ENCODE data around the gene SLC35F1. TPM values are rescaled to one million over a fixed set of nuclear protein-coding genes. Genes with fewer than 3 reads are reported as not detected.

SLC35F1 gene
- total and polyA plus RNA-seq, 8 donors = 0.18 to 4.0 (median 3.4) TPM

DNA sequence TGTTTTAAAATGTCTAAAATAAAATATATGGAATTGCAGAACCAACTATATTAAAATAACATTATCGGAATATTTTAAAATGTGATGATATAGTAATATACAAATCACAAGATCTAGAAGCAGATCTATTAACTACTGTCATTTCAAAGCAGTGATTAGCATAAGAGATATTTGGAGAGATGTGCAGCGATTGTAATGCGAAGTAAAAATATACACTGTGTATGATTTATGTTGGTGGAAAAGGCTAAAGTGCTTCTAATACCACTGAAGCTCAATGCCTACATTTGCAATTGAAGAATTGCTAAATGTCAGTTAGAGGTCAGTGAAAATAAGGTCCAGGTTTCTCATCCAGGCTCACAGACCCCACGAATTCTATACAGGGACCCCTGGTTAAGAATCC is 392.4 kb downstream of the SLC35F1 start:
- DNase-seq = no peak
- Histone ChIP-seq H3K36me3 (no peaks in the 10 kb centered on the region), H3K27ac (no peak overlapping the region), H3K4me3 (no peak overlapping the region), H3K27me3 (no peaks in the 10 kb centered on the region), H3K4me1 (no peaks in the 10 kb centered on the region), H3K9me3 (no peaks in the 10 kb centered on the region)
- TF ChIP-seq CTCF (IDR thresholded peaks at IDR 0.05) = no peak
- intact Hi-C loops (cut with DNase I) = no loop called here
- no peak for ATAC-seq

DNA sequence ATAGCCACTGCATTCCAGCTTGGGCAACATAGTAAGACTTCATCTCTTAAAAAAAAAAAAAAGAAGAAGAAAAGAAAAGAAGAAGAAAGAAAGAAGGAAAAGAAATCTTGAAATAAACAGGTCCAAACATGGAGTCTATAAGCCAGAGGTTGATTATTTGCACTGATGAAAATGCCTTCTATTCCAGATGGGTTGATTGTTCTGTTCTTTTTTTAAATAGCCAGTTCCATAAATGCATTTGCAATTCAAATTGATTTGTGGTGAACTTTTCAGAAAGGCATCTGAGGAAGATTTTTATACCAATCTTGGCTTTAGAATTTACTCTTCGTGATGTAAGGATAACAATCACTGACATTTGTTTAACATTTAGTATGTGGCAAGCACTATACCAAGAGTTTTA is 397.3 kb downstream of the SLC35F1 start:
- H3K4me3 ChIP-seq = no peak overlapping the region
- H3K27me3 ChIP-seq = no peaks in the 10 kb centered on the region
- H3K36me3 ChIP-seq = no peaks in the 10 kb centered on the region
- intact Hi-C loops (cut with DNase I) = no loop called here
- TF ChIP-seq CTCF (IDR thresholded peaks at IDR 0.05) = no peak
- no peak for ATAC-seq
- no peaks in the 10 kb centered on the region for H3K4me1 ChIP-seq
- no peak overlapping the region for H3K27ac ChIP-seq
- DNase-seq = no peak
- H3K9me3 ChIP-seq = no peaks in the 10 kb centered on the region

GRCh38 chr6:118305081-118305480 is 398.0 kb downstream of the SLC35F1 start:
- Histone ChIP-seq H3K9me3 (no peaks in the 10 kb centered on the region), H3K4me1 (no peaks in the 10 kb centered on the region), H3K27me3 (no peaks in the 10 kb centered on the region), H3K4me3 (no peak overlapping the region), H3K27ac (no peak overlapping the region), H3K36me3 (no peaks in the 10 kb centered on the region)
- intact Hi-C loops (cut with DNase I) = no loop called here
- no peak for ATAC-seq
- TF ChIP-seq CTCF (IDR thresholded peaks at IDR 0.05) = no peak
- DNase-seq = no peak

GRCh38 chr6:118306392-118307238 is 399.6 kb downstream of the SLC35F1 start:
- Histone ChIP-seq H3K27me3 (no peaks in the 10 kb centered on the region), H3K9me3 (no peaks in the 10 kb centered on the region), H3K27ac (no peak overlapping the region), H3K36me3 (no peaks in the 10 kb centered on the region), H3K4me1 (no peaks in the 10 kb centered on the region), H3K4me3 (no peak overlapping the region)
- intact Hi-C loops (cut with DNase I) = no loop called here
- no peak for TF ChIP-seq CTCF (IDR thresholded peaks at IDR 0.05)
- ATAC-seq (no peak), DNase-seq (no peak)

GRCh38 chr6:118307581-118307980 is 400.5 kb downstream of the SLC35F1 start:
- intact Hi-C loops (cut with DNase I) = no loop called here
- Histone ChIP-seq H3K4me3 (no peak overlapping the region), H3K27ac (no peak overlapping the region), H3K36me3 (no peaks in the 10 kb centered on the region), H3K4me1 (no peaks in the 10 kb centered on the region), H3K27me3 (no peaks in the 10 kb centered on the region), H3K9me3 (no peaks in the 10 kb centered on the region)
- DNase-seq (no peak), ATAC-seq (no peak)
- TF ChIP-seq CTCF (IDR thresholded peaks at IDR 0.05) = no peak
